Panc1 (cell line): ENCODE measurements around the gene YJU2. TPM values are rescaled to one million over a fixed set of nuclear protein-coding genes. Genes with fewer than 3 reads are reported as not detected.

Experiments used
- ATAC-seq: fragments of 200-7000 bp; cut with Tn5 transposase; 2 replicates; pipeline ENCODE4 v1.9.1; 2020; ENCODE audit warnings: mild to moderate bottlenecking, moderate library complexity
- BruUV-seq: library from RNA; stranded (reverse); fragments of 400-500 nt; replicated peaks from 2 replicates; lab custom pipeline; 2021; lab: Mats Ljungman, UMichigan
- CTCF ChIA-PET: fragments of 300-600 bp; sonication (Branson Sonifier 250); formaldehyde crosslinking; loops from one replicate; lab custom pipeline; 2022; ENCODE audit warnings: antibody characterized with exemption; lab: Charles Lee
- POLR2A ChIA-PET: fragments of 300-600 bp; sonication (Branson Sonifier 250); formaldehyde crosslinking; loops from one replicate; lab custom pipeline; 2022; ENCODE audit warnings: antibody characterized with exemption; lab: Charles Lee
- DNase-seq: peaks from one replicate; pipeline ENCODE4 v3.0.0-alpha.2; 2010; ENCODE audit warnings: low read depth, low spot score
- H3K27ac ChIP-seq: 2 replicates; pipeline ENCODE4 v1.5.1; 2011; ENCODE audit warnings: mild to moderate bottlenecking, low read length, inconsistent platforms
- H3K27me3 ChIP-seq: fragments of 200-500 bp; sonication (Bioruptor generic); 2 replicates; pipeline ENCODE4 v1.6.0; 2014; ENCODE audit warnings: low read length, inconsistent platforms; ENCODE audit not compliant: control insufficient read depth, insufficient read depth
- H3K36me3 ChIP-seq: fragments of 200-500 bp; sonication (Bioruptor generic); 2 replicates; pipeline ENCODE4 v1.5.1; 2014; ENCODE audit warnings: inconsistent platforms, mild to moderate bottlenecking, low read length, moderate library complexity; ENCODE audit not compliant: control insufficient read depth, insufficient read depth
- H3K4me1 ChIP-seq: 2 replicates; pipeline ENCODE4 v1.5.1; 2011; ENCODE audit warnings: inconsistent platforms, mild to moderate bottlenecking, low read length, moderate library complexity; ENCODE audit not compliant: control insufficient read depth, insufficient read depth
- H3K4me3 ChIP-seq, 2 experiments: 2 replicates each; pipeline ENCODE4 v1.5.1; 2011 to 2012; ENCODE audit warnings: low read depth in 2 of 2, low read length in 2 of 2, mild to moderate bottlenecking in 2 of 2, inconsistent platforms in 1 of 2, moderate library complexity in 1 of 2
- H3K9me3 ChIP-seq: fragments of 200-500 bp; sonication (Bioruptor generic); 2 replicates; pipeline ENCODE4 v1.5.1; 2014; ENCODE audit warnings: low read depth, mild to moderate bottlenecking, inconsistent platforms, low read length, moderate library complexity; ENCODE audit not compliant: control insufficient read depth, insufficient read depth
- POLR2AphosphoS5 ChIP-seq: IDR thresholded peaks from 2 replicates; pipeline ENCODE4 v1.6.1; 2012; ENCODE audit warnings: mild to moderate bottlenecking, low read depth, low read length, moderate library complexity
- REST ChIP-seq, 2 experiments: IDR thresholded peaks; 2 replicates each; pipeline ENCODE4 v1.6.1; 2011 to 2012; ENCODE audit warnings: low read depth in 2 of 2, control low read depth in 1 of 2, low read length in 1 of 2, mild to moderate bottlenecking in 1 of 2, moderate library complexity in 1 of 2; ENCODE audit not compliant: insufficient read depth in 1 of 2
- SIN3A ChIP-seq: IDR thresholded peaks from 2 replicates; pipeline ENCODE4 v1.6.1; 2012; ENCODE audit warnings: low read depth, mild to moderate bottlenecking, low read length, moderate library complexity, borderline replicate concordance; ENCODE audit not compliant: insufficient read depth
- in situ Hi-C: cut with HindIII; loops from 2 replicates; pipeline ENCODE4 v1.10.0; 2016; ENCODE audit warnings: low sequenced_read_pairs, low pct_unique_long_range_greater_than_20kb
- intact Hi-C: fragments of 100-400 bp; cut with micrococcal nuclease; formaldehyde crosslinking; loops from one replicate; pipeline ENCODE4 v1.10.0; 2022; ENCODE audit not compliant: unreplicated experiment
- total RNA-seq: library from RNA; stranded (reverse); gene quantifications from one replicate; pipeline ENCODE4 v1.2.1, GENCODE V29; 2021; ENCODE audit not compliant: unreplicated experiment
- TF ChIP-seq, protein P1 (sequence below): fragments of 450-650 bp; IDR thresholded peaks from 2 replicates; pipeline ENCODE4 v1.5.1; 2017; ENCODE audit warnings: mild to moderate bottlenecking

Gene YJU2
- total RNA-seq, 1 experiment from 2014 or later, result 15.9 TPM

DNA sequence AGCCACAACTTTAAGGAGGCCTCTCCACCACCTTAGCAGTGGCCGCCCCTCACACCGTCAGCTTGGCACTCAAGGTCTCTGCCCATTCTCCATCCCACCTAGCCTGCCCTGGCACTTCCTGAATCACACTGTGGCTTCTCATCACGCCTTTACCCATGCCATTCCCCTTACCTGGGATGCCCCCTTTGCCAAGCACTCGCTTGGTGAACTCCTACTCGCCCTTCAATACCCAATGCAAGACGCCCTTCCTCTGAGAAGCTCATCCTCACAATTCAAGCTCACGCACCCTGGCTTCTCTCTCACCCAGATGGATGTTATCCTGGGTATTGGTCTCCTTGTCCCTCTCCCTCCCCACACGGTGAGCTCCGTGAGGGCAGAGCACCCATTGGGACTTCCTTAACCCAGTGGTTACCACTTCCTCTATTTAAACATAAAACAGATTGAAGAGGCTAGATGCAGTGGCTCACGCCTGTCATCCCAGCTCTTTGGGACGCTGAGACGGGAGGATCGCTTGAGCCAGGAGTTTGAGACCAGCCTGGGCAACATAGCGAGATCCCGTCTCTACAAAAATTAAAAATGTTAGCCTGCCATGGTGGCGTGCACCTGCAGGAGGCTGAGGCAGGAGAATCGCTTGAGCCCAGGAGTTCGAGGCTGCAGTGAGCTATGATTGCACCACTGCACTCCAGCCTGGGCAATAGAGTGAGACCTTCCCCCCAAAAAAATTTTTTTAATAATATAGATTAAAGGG, 19.5 kb downstream of the YJU2 start:
- H3K4me3 ChIP-seq, result no peak overlapping the region
- H3K36me3 ChIP-seq, result no peaks in the 10 kb centered on the region
- no peaks in the 10 kb centered on the region for H3K9me3 ChIP-seq
- TF ChIP-seq, protein P1, sequence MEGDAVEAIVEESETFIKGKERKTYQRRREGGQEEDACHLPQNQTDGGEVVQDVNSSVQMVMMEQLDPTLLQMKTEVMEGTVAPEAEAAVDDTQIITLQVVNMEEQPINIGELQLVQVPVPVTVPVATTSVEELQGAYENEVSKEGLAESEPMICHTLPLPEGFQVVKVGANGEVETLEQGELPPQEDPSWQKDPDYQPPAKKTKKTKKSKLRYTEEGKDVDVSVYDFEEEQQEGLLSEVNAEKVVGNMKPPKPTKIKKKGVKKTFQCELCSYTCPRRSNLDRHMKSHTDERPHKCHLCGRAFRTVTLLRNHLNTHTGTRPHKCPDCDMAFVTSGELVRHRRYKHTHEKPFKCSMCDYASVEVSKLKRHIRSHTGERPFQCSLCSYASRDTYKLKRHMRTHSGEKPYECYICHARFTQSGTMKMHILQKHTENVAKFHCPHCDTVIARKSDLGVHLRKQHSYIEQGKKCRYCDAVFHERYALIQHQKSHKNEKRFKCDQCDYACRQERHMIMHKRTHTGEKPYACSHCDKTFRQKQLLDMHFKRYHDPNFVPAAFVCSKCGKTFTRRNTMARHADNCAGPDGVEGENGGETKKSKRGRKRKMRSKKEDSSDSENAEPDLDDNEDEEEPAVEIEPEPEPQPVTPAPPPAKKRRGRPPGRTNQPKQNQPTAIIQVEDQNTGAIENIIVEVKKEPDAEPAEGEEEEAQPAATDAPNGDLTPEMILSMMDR, result no peak
- no peak for TF ChIP-seq SIN3A
- TF ChIP-seq REST (IDR thresholded peaks at IDR 0.05; ENCODE audit: insufficient read depth in 1 of 2, low read depth in 2 of 2, low read length in 1 of 2), result no peak
- TF ChIP-seq POLR2AphosphoS5, result no peak
- BruUV-seq, result no TSS peak
- no peak overlapping the region for H3K27ac ChIP-seq
- no peak for ATAC-seq
- ChIA-PET CTCF (interaction anchor here (0.7 to 1.7 kb wide), 6 partner anchors 33 to 1052 kb away, joined by 3 to 15 read pairs (median 4); partner anchors contain the start of gene STAP2), POLR2A (no interaction called here)
- intact Hi-C loops, result loop anchor here (2.0 kb wide), 1 partner anchor 84 kb away; no protein-coding TSS in a partner anchor
- no peaks in the 10 kb centered on the region for H3K4me1 ChIP-seq
- in situ Hi-C loops, result no loop called here
- no peak for DNase-seq
- H3K27me3 ChIP-seq, result no peaks in the 10 kb centered on the region

GRCh38 chr19:4267101-4267900, 20.4 kb downstream of the YJU2 start:
- peak; percentile 95 for ATAC-seq
- CTCF ChIA-PET, result interaction anchor here (0.6 to 1.7 kb wide), 12 partner anchors 17 to 1051 kb away, joined by 3 to 15 read pairs (median 4); partner anchors contain the start of genes MPND, STAP2 and YJU2
- no peaks in the 10 kb centered on the region for H3K36me3 ChIP-seq
- no peak overlapping the region for H3K4me3 ChIP-seq
- intact Hi-C loops, result loop anchor here (2.0 kb wide), 1 partner anchor 84 kb away; no protein-coding TSS in a partner anchor
- no TSS peak for BruUV-seq
- in situ Hi-C loops, result no loop called here
- no peaks in the 10 kb centered on the region for H3K27me3 ChIP-seq
- POLR2A ChIA-PET, result no interaction called here
- TF ChIP-seq, protein P1, result peak; percentile 86
- TF ChIP-seq SIN3A (no peak), REST (IDR thresholded peaks at IDR 0.05; ENCODE audit: insufficient read depth in 1 of 2, low read depth in 2 of 2, low read length in 1 of 2) (0 out of 4 replicates have a peak, but pooled peaks of 1 of the 2 experiments have one; percentile 11)
- H3K27ac ChIP-seq, result no peak overlapping the region
- DNase-seq, result peak; percentile 58
- H3K9me3 ChIP-seq, result no peaks in the 10 kb centered on the region
- no peaks in the 10 kb centered on the region for H3K4me1 ChIP-seq
